Measurements from ENCODE around the gene BFAR.

The BFAR gene

GRCh38 chr16:14652726-14653125 is 20.0 kb downstream of the BFAR start:
- TF ChIP-seq CTCF (IDR thresholded peaks at IDR 0.05; ENCODE audit: insufficient read depth, low read depth, low read length, missing control alignments), result no peak
- H3K4me3 ChIP-seq (ENCODE audit: low read depth, low read length), result no peak overlapping the region
- no peak for DNase-seq (ENCODE audit: low read depth)

GRCh38 chr16:14658063-14658462 is 25.3 kb downstream of the BFAR start:
- peak; percentile 69 for DNase-seq (ENCODE audit: low read depth)
- H3K4me3 ChIP-seq (ENCODE audit: low read depth, low read length), result no peak overlapping the region
- TF ChIP-seq CTCF (IDR thresholded peaks at IDR 0.05; ENCODE audit: insufficient read depth, low read depth, low read length, missing control alignments), result no peak

GRCh38 chr16:14667347-14668266 is 34.9 kb downstream of the BFAR start:
- H3K4me3 ChIP-seq (ENCODE audit: low read depth, low read length), result no peak overlapping the region
- DNase-seq (ENCODE audit: low read depth), result no peak
- no peak for TF ChIP-seq CTCF (IDR thresholded peaks at IDR 0.05; ENCODE audit: insufficient read depth, low read depth, low read length, missing control alignments)

GRCh38 chr16:14668556-14669223 is 35.9 kb downstream of the BFAR start:
- no peak for DNase-seq (ENCODE audit: low read depth)
- H3K4me3 ChIP-seq (ENCODE audit: low read depth, low read length), result no peak overlapping the region
- TF ChIP-seq CTCF (IDR thresholded peaks at IDR 0.05; ENCODE audit: insufficient read depth, low read depth, low read length, missing control alignments), result no peak

GRCh38 chr16:14669776-14670175 is 37.0 kb downstream of the BFAR start:
- DNase-seq (ENCODE audit: low read depth), result peak; percentile 9
- H3K4me3 ChIP-seq (ENCODE audit: low read depth, low read length), result no peak overlapping the region
- no peak for TF ChIP-seq CTCF (IDR thresholded peaks at IDR 0.05; ENCODE audit: insufficient read depth, low read depth, low read length, missing control alignments)

GRCh38 chr16:14672403-14672971 is 39.7 kb downstream of the BFAR start:
- peak; percentile 81 for DNase-seq (ENCODE audit: low read depth)
- H3K4me3 ChIP-seq (ENCODE audit: low read depth, low read length), result peak overlapping the region; percentile 1; the same call in 1 of the 2 replicates
- no peak for TF ChIP-seq CTCF (IDR thresholded peaks at IDR 0.05; ENCODE audit: insufficient read depth, low read depth, low read length, missing control alignments)

Measured in GM12865 (cell line).